Activated CD4-positive, alpha-beta T cell treated with anti-CD3 and anti-CD28 coated beads, Interleukin-2, amount 50 U/mL, for 1 hour (primary cell): ENCODE data around the gene RNF121.

Source experiments
- DNase-seq: peaks from one replicate; pipeline ENCODE4 v3.0.0-alpha.2; 2020

The RNF121 gene

GRCh38 chr11:71935338-71935925 lies 6.6 kb downstream of the RNF121 start:
- no peak for DNase-seq

- no peak for DNase-seq
Measured at GRCh38 chr11:71936825-71937224, 8.0 kb downstream of the RNF121 start.

- no peak for DNase-seq
Measured at GRCh38 chr11:71937826-71938225, 9.0 kb downstream of the RNF121 start.

GRCh38 chr11:71940561-71941219 lies 11.8 kb downstream of the RNF121 start:
- no peak for DNase-seq

GRCh38 chr11:71946144-71946571 lies 17.3 kb downstream of the RNF121 start:
- DNase-seq = no peak

- no peak for DNase-seq
Measured at GRCh38 chr11:71947498-71947897, 18.7 kb downstream of the RNF121 start.

- DNase-seq = no peak
Measured at GRCh38 chr11:71948314-71949027, 19.6 kb downstream of the RNF121 start.

GRCh38 chr11:71949034-71949433 lies 20.2 kb downstream of the RNF121 start:
- no peak for DNase-seq

- DNase-seq = no peak
Measured at GRCh38 chr11:71951741-71952310, 23.0 kb downstream of the RNF121 start.

- DNase-seq = no peak
Measured at GRCh38 chr11:71955898-71956456, 27.1 kb downstream of the RNF121 start.

GRCh38 chr11:71962428-71963038 lies 33.7 kb downstream of the RNF121 start:
- no peak for DNase-seq

- DNase-seq = no peak
Measured at GRCh38 chr11:71963468-71963867, 34.6 kb downstream of the RNF121 start.

- no peak for DNase-seq
Measured at GRCh38 chr11:71964641-71965040, 35.8 kb downstream of the RNF121 start.

GRCh38 chr11:71971680-71972079 lies 42.8 kb downstream of the RNF121 start:
- no peak for DNase-seq

GRCh38 chr11:71976551-71976950 lies 47.7 kb downstream of the RNF121 start:
- no peak for DNase-seq

- DNase-seq = no peak
Measured at GRCh38 chr11:71977090-71977489, 48.2 kb downstream of the RNF121 start.

- DNase-seq = peak; percentile 55
Measured at GRCh38 chr11:71977743-71978418, 49.0 kb downstream of the RNF121 start.

- DNase-seq = no peak
Measured at GRCh38 chr11:71979094-71979493, 50.2 kb downstream of the RNF121 start.

GRCh38 chr11:71979602-71980001 lies 50.8 kb downstream of the RNF121 start:
- no peak for DNase-seq

- DNase-seq = no peak
Measured at GRCh38 chr11:71986131-71986530, 57.3 kb downstream of the RNF121 start.

- DNase-seq = no peak
Measured at GRCh38 chr11:71987521-71987920, 58.7 kb downstream of the RNF121 start.

- DNase-seq = no peak
Measured at GRCh38 chr11:71988050-71988449, 59.2 kb downstream of the RNF121 start.
